Skin epidermis (tissue), 12 donors: ENCODE measurements around the gene LAG3.
A peak's percentile ranks its signal among the peaks of the same experiment; 100 is the strongest.

Experiments
- H3K27ac ChIP-seq, 21 experiments: fragments of 200-600 bp; sonication (generic) in 11 of 21; one replicate each; pipeline ENCODE4 v1.5.0; 2020; ENCODE audit warnings: mild to moderate bottlenecking in 3 of 21, inconsistent platforms in 2 of 21, moderate library complexity in 2 of 21
- H3K4me3 ChIP-seq, 7 experiments: fragments of 200-600 bp; sonication (generic) in 2 of 7; one replicate each; pipeline ENCODE4 v1.5.0; 2020; ENCODE audit warnings: inconsistent platforms in 2 of 7, mild to moderate bottlenecking in 2 of 7, moderate library complexity in 1 of 7

The LAG3 gene

GRCh38 chr12:6782850-6783566, 10.7 kb downstream of the LAG3 start:
- H3K27ac ChIP-seq, result peak overlapping the region in 1 of 21 experiments; percentile 26
- no peak overlapping the region for H3K4me3 ChIP-seq

GRCh38 chr12:6783828-6784227, 11.5 kb downstream of the LAG3 start:
- Histone ChIP-seq H3K27ac (peak overlapping the region in 1 of 21 experiments; percentile 14), H3K4me3 (no peak overlapping the region)

DNA sequence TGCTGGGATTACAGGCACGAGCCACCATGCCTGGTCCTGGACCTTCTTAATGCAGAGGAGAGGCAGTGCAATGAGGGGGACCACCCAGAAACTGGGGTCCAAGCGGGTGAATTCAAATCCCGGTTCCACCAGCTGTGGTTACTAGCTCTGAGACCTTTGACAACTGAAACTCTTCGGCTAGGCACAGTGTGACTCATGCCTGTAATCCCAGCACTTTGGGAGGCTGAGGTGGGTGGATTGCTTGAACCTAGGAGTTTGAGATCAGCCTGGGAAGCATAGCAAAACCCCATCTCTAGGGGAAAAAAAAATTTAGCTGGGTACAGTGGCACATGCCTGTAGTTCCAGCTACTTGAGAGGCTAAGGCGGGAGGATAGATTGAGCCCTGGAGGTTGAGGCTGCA, 12.0 kb downstream of the LAG3 start:
- Histone ChIP-seq H3K4me3 (no peak overlapping the region), H3K27ac (peak overlapping the region in 2 of 21 experiments; percentile 14 to 30)

- Histone ChIP-seq H3K4me3 (no peak overlapping the region), H3K27ac (peak overlapping the region in 2 of 21 experiments; percentile 30 to 51)
Measured at GRCh38 chr12:6784761-6785160, 12.4 kb downstream of the LAG3 start.

GRCh38 chr12:6786416-6787094, 14.2 kb downstream of the LAG3 start:
- Histone ChIP-seq H3K27ac (peak overlapping the region in 5 of 21 experiments; percentile 7 to 72 (median 58)), H3K4me3 (no peak overlapping the region)

- H3K27ac ChIP-seq, result peak overlapping the region in 4 of 21 experiments; percentile 53 to 72 (median 58)
- no peak overlapping the region for H3K4me3 ChIP-seq
Measured at GRCh38 chr12:6787309-6787708, 15.0 kb downstream of the LAG3 start.

GRCh38 chr12:6788972-6789924, 16.9 kb downstream of the LAG3 start, which contains the start of gene CD4:
Gene CD4, plus strand, starts transcription at chr12:6789528. Its CDS starts 10,611 bp downstream, at chr12:6800139.
- H3K27ac ChIP-seq, result peak within 1 kb of the TSS in 20 of 21 experiments; percentile 18 to 93 (median 72)

GRCh38 chr12:6790496-6791150, 18.3 kb downstream of the LAG3 start:
- H3K4me3 ChIP-seq, result peak overlapping the region; percentile 19 to 48 (median 34)
- peak overlapping the region in 16 of 21 experiments; percentile 3 to 93 (median 74) for H3K27ac ChIP-seq

More at GRCh38 chr12:6788972-6789924, 16.9 kb downstream of the LAG3 start, which contains the start of gene CD4:
- H3K4me3 ChIP-seq, result peak within 1 kb of the TSS; percentile 28 to 48 (median 36)

DNA sequence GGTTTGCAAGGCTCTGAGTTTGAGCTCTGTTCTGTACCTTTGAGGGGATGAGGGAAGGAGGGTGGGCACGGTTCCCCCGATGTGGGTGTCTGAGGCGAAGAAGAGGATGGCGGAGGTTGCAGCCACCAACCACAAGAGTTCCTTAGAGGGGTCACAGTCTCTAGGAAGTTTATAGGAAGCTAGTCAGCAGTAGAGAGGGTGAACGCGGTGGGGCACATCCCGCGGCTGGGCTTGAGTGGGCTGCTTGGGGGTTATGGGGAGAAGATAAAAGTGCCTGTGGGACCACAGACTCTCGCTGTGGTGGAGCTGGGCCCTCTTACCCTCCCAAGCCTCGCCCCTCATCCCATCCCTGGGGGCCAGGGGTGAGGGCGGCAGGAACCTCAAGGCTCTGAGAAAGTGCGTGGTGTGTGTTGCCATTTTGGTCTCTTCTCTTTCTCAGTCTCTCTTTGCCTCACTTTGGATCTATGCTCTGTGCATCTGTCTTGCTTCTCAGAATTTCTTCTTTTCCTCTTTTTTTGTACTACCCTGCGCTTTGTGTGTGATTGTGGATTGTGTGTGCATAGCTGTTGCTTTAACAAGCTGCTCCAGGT, 19.7 kb downstream of the LAG3 start:
- peak overlapping the region in 20 of 21 experiments; percentile 7 to 93 (median 56) for H3K27ac ChIP-seq
- H3K4me3 ChIP-seq, result peak overlapping the region; percentile 1 to 48 (median 34)

GRCh38 chr12:6792522-6793201, 20.3 kb downstream of the LAG3 start:
- H3K4me3 ChIP-seq, result peak overlapping the region; percentile 1 to 48 (median 34)
- peak overlapping the region in 20 of 21 experiments; percentile 7 to 93 (median 56) for H3K27ac ChIP-seq

GRCh38 chr12:6795088-6795487, 22.8 kb downstream of the LAG3 start:
- H3K27ac ChIP-seq, result no peak overlapping the region
- no peak overlapping the region for H3K4me3 ChIP-seq

- Histone ChIP-seq H3K27ac (no peak overlapping the region), H3K4me3 (no peak overlapping the region)
Measured at GRCh38 chr12:6796576-6796975, 24.3 kb downstream of the LAG3 start.

DNA sequence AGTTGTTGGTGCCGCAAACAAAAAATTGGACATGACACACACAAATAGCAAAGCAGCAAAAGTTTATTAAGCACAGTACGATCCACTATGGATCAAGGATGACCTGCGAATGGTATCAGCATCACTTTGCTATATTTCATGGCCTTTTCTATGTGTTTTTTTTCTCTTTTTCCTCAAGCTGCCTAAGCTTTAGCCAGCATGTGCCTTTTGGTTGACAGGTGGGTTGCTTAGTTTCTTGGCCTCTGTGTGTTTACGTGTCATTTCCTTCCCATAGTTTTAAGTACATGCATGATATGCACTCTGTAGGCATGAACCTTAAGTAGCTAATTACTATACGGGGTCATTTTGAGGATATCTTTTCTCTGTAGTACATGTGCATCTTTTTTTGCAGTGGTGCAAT, 26.8 kb downstream of the LAG3 start:
- no peak overlapping the region for H3K27ac ChIP-seq
- H3K4me3 ChIP-seq, result no peak overlapping the region

- no peak overlapping the region for H3K4me3 ChIP-seq
- no peak overlapping the region for H3K27ac ChIP-seq
Measured at GRCh38 chr12:6807170-6807569, 34.9 kb downstream of the LAG3 start.

DNA sequence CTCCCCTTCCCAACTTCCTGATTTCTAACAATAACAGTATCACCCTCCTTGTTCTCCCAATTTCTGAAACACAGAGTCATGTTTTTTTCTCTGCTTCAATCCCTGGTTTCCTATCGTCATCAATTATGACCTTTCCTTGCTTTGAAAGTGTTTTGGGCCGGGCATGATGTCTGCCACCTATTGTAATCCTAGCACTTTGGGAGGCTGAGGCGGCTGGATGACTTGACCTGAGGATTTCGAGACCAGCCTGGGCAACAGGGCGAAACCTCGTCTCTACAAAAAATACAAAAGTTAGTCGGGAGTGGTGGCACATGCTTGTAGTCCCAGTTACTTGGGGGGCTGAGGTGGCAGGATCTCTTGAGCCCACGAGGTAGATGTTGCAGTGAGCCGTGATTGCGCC, 36.7 kb downstream of the LAG3 start:
- Histone ChIP-seq H3K27ac (no peak overlapping the region), H3K4me3 (no peak overlapping the region)

- H3K27ac ChIP-seq, result no peak overlapping the region
- H3K4me3 ChIP-seq, result no peak overlapping the region
Measured at GRCh38 chr12:6810758-6811157, 38.4 kb downstream of the LAG3 start.

DNA sequence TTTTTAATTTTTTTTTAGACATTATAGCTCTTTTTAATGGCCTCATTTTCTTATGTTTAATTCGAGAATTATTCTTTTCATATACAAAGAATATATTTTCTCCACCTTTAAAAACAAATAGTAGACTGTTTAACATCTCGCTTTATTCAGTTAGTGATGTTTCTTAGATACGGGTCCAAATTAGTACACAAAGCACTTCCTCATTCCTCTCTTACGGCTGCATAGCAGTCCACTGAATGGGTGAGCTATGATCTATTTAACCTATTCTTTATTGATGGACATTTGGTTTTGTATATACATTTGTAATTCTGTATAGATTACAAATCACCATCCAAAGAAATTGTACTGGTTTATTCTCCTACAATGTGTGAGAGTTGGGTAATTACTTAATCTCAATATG, 41.0 kb downstream of the LAG3 start:
- Histone ChIP-seq H3K4me3 (no peak overlapping the region), H3K27ac (no peak overlapping the region)

DNA sequence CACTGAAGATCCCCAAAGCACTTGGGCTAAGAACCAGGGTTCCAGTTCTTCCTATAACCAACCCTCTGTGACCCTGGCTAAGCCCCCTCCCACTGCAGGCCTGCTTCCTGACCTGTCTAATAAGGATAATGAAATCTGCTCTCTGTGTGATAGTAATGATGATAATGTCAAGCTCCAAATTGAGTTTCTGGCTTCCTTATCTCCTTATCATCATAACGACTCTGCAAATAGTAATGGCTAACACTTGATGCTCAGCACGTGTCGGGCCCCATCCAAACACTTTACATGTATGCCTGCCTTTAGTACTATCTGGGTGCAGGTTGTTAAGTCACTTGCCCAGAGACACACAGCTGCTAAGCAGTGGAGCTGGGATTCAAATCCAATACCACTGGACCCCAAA, 44.3 kb downstream of the LAG3 start:
- no peak overlapping the region for H3K4me3 ChIP-seq
- no peak overlapping the region for H3K27ac ChIP-seq
